KMS-11 (cell line): ENCODE data around the gene RAB11FIP4.

ENCODE experiments used
- H2AFZ ChIP-seq: fragments of 200-600 bp; sonication (generic); 2 replicates; pipeline ENCODE4 v1.6.1; 2016; ENCODE audit warnings: antibody characterized with exemption, mixed run types, low read depth
- H3K27ac ChIP-seq: fragments of 200-600 bp; sonication (generic); 2 replicates; pipeline ENCODE4 v1.6.1; 2016; ENCODE audit warnings: mild to moderate bottlenecking, mixed run types
- H3K27me3 ChIP-seq: fragments of 200-600 bp; sonication (generic); 2 replicates; pipeline ENCODE4 v1.6.1; 2017; ENCODE audit warnings: mild to moderate bottlenecking, low read depth, mixed run types, moderate library complexity; ENCODE audit not compliant: insufficient read depth
- H3K36me3 ChIP-seq: fragments of 200-600 bp; sonication (generic); 2 replicates; pipeline ENCODE4 v1.6.1; 2017; ENCODE audit warnings: mild to moderate bottlenecking, mixed run types; ENCODE audit not compliant: insufficient read depth
- H3K4me1 ChIP-seq: fragments of 200-600 bp; sonication (generic); 2 replicates; pipeline ENCODE4 v1.6.1; 2016; ENCODE audit warnings: mild to moderate bottlenecking, low read depth, mixed run types; ENCODE audit not compliant: poor library complexity, severe bottlenecking
- H3K4me2 ChIP-seq: fragments of 200-600 bp; sonication (generic); 2 replicates; pipeline ENCODE4 v1.7.0; 2016; ENCODE audit warnings: mild to moderate bottlenecking, mixed run types
- H3K4me3 ChIP-seq: fragments of 200-600 bp; sonication (generic); IDR thresholded peaks from 2 replicates; pipeline ENCODE4 v1.6.1; 2017; ENCODE audit warnings: low read depth, low read length, mixed read lengths; ENCODE audit not compliant: insufficient read depth
- H3K79me2 ChIP-seq: fragments of 200-600 bp; sonication (generic); 2 replicates; pipeline ENCODE4 v1.6.1; 2016; ENCODE audit warnings: low read depth, mixed run types; ENCODE audit not compliant: insufficient read depth
- H3K9ac ChIP-seq: fragments of 200-600 bp; sonication (generic); 2 replicates; pipeline ENCODE4 v1.6.1; 2016; ENCODE audit warnings: mild to moderate bottlenecking, mixed run types
- H4K20me1 ChIP-seq: fragments of 200-600 bp; sonication (generic); 2 replicates; pipeline ENCODE4 v1.6.1; 2016; ENCODE audit warnings: mild to moderate bottlenecking, mixed run types; ENCODE audit not compliant: insufficient read depth
- CTCF ChIP-seq: fragments of 200-600 bp; sonication (generic); conservative IDR thresholded peaks from 2 replicates; pipeline ENCODE4 v1.6.1; 2017; ENCODE audit warnings: low read depth, mild to moderate bottlenecking, antibody characterized with exemption, low read length, moderate library complexity, mixed read lengths

The RAB11FIP4 gene

GRCh38 chr17:31415004-31415454, 23.6 kb downstream of the RAB11FIP4 start:
- no peak overlapping the region for H3K4me2 ChIP-seq
- no peak overlapping the region for H2AFZ ChIP-seq
- H3K9ac ChIP-seq, result no peak overlapping the region
- no peaks in the 10 kb centered on the region for H3K36me3 ChIP-seq
- H3K27ac ChIP-seq, result no peak overlapping the region
- TF ChIP-seq CTCF, result 0 out of 2 replicates have a peak, but pooled peaks have one; percentile 15
- no peaks in the 10 kb centered on the region for H4K20me1 ChIP-seq
- no peak overlapping the region for H3K4me3 ChIP-seq
- no peaks in the 10 kb centered on the region for H3K27me3 ChIP-seq
- H3K4me1 ChIP-seq, result no peaks in the 10 kb centered on the region
- H3K79me2 ChIP-seq, result no peaks in the 10 kb centered on the region

GRCh38 chr17:31415640-31416502, 24.4 kb downstream of the RAB11FIP4 start:
- H4K20me1 ChIP-seq, result no peaks in the 10 kb centered on the region
- no peak overlapping the region for H3K4me2 ChIP-seq
- H3K4me3 ChIP-seq, result no peak overlapping the region
- no peaks in the 10 kb centered on the region for H3K4me1 ChIP-seq
- no peaks in the 10 kb centered on the region for H3K36me3 ChIP-seq
- no peaks in the 10 kb centered on the region for H3K27me3 ChIP-seq
- H3K79me2 ChIP-seq, result no peaks in the 10 kb centered on the region
- no peak for TF ChIP-seq CTCF
- H3K27ac ChIP-seq, result no peak overlapping the region
- H3K9ac ChIP-seq, result no peak overlapping the region
- no peak overlapping the region for H2AFZ ChIP-seq

GRCh38 chr17:31416503-31416923, 25.0 kb downstream of the RAB11FIP4 start:
- Histone ChIP-seq H3K9ac (no peak overlapping the region), H2AFZ (no peak overlapping the region), H3K4me3 (no peak overlapping the region), H3K36me3 (no peaks in the 10 kb centered on the region), H3K4me1 (no peaks in the 10 kb centered on the region), H4K20me1 (no peaks in the 10 kb centered on the region), H3K27me3 (no peaks in the 10 kb centered on the region), H3K27ac (no peak overlapping the region), H3K79me2 (no peaks in the 10 kb centered on the region), H3K4me2 (no peak overlapping the region)
- no peak for TF ChIP-seq CTCF

- Histone ChIP-seq H3K4me3 (no peak overlapping the region), H3K27me3 (no peaks in the 10 kb centered on the region), H3K4me2 (no peak overlapping the region), H3K79me2 (no peaks in the 10 kb centered on the region), H2AFZ (no peak overlapping the region), H4K20me1 (no peaks in the 10 kb centered on the region), H3K27ac (no peak overlapping the region), H3K9ac (no peak overlapping the region), H3K36me3 (no peaks in the 10 kb centered on the region), H3K4me1 (no peaks in the 10 kb centered on the region)
- no peak for TF ChIP-seq CTCF
Measured at GRCh38 chr17:31417051-31417792, 25.7 kb downstream of the RAB11FIP4 start.
